HG02588 (cell line): Measurements from ENCODE around the gene LRP11.
A peak's percentile ranks its signal among the peaks of the same experiment; 100 is the strongest.
"Not testable (repeated sequence)": the region's sequence is repeated elsewhere in the genome, so short reads cannot be mapped to it uniquely, and the experiment has no call there.

Source experiments
- ATAC-seq: cut with Tn5 transposase; IDR thresholded peaks from one replicate; pipeline ENCODE4 v1.9.1; 2021; ENCODE audit warnings: mild to moderate bottlenecking, moderate library complexity; ENCODE audit not compliant: unreplicated experiment

LRP11 gene

GRCh38 chr6:149871182-149871581 is 7.0 kb upstream of the LRP11 start:
- no peak for ATAC-seq

- no peak for ATAC-seq
Measured at GRCh38 chr6:149869275-149869892, 5.2 kb upstream of the LRP11 start.

DNA sequence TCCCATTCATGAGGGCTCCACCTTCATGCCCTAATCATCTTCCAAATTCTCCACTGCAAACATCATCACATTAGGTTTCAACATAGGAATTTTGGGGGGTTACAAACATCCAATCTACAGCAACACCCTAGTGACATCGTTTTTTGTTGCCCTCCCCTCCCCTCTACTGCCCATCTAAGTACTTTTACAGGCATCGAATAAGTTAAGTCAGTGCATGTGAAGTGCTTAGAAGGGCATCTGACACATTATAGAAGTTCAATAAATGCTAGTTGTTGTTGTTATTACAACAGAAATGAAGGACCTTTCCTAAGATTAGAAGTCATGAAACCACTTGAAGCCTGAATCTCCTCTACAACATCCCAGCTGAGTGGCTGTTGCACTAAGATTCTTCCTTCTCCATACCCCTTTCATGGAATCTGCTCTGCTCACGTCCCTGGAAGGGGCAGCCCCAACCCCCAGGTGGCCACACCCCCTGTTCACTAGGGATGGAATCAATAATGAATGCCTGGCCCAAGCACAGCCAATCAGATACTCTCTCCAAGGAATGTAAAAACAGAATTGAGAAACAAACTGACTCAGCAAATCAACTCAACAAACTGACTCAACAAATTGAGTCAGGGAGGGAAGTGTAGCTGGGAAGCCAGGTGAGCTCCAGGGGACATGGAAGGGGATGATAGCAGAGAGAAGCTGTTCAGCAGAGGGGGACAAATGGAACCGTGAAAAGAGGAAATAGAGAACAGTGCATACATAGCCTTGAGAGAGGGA is 3.9 kb upstream of the LRP11 start:
- ATAC-seq = no peak

GRCh38 chr6:149864578-149865535 is 698 bp upstream of the LRP11 start:
- ATAC-seq = no peak

DNA sequence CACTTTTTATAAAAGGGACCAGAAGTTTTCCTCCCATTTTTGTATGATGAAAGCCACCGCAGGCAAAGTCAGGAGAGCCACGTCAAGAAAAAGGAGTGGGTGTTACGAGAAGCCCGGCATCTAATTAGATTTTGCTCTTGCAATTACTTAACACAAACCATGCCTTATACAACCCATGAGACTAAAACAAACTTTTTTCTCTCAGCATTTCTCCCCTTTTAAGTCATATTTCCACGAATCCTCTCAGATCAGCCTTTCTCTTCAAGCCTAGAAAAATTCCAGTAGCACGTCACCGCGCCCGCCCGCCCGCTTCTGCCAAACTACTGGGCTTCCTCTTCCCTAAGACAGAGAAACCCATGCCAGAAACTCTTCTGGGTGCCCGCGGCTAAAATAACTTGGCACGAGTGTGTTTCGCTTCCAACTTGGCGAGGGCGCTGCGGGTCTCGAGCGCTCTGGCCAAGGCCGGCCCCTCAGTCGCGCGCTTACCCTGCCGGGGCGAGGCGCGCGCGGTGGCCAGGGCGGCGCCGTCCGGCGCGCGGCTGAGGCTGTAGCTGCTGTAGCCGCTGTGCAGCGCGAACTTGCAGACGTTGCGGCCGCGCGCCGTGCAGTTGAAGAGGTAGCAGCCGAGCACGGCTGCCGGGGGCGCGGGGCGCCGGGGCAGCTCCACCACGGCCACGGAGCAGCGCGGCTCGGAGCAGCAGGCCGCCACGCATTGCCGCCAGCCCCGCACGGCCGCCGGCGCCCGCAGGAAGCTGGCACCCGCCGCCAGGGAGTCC is 1.0 kb downstream of the LRP11 start:
- peak; percentile 27 for ATAC-seq

GRCh38 chr6:149862424-149862738 is 1.8 kb downstream of the LRP11 start:
- not testable (repeated sequence) for ATAC-seq

- no peak for ATAC-seq
Measured at GRCh38 chr6:149861603-149862423, 2.3 kb downstream of the LRP11 start.

GRCh38 chr6:149860834-149861602 is 3.1 kb downstream of the LRP11 start:
- no peak for ATAC-seq

GRCh38 chr6:149860513-149860833 is 3.7 kb downstream of the LRP11 start:
- no peak for ATAC-seq

DNA sequence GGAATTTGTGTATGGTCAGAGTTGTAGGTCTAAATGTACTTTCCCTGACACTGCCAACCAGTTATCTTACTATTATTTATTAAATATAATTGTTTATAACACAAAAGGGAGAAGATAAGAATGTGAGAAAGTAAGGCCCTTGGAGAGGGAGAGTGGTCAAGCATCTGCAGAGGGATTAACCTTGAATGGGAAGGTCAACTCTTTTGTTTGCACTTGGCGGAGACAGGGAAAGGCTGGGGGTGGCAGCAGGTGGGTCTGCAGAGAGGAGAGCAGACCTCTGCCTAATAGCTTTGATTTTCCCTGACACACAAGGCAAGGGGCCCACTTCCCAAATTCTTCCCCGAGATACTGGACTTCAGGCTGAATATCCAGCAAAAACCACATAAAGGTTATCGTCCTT is 4.2 kb downstream of the LRP11 start:
- ATAC-seq = no peak

DNA sequence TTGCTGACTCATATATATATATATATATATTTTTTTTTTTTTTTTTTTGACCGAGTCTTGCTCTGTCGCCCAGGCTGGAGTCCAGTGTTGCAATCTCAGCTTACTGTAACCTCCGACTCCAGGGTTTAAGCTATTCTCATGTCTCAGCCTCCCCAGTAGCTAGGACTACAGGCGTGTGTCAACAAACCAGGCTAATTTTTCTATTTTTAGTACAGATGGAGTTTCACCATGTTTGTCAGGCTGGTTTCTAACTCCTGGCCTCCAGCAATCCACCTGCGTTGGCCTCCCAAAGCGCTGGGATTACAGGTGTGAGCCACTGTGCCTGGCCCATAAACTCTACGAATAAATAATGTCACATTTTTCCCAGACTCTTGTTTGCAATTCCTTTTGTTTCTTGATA is 4.8 kb downstream of the LRP11 start:
- no peak for ATAC-seq

DNA sequence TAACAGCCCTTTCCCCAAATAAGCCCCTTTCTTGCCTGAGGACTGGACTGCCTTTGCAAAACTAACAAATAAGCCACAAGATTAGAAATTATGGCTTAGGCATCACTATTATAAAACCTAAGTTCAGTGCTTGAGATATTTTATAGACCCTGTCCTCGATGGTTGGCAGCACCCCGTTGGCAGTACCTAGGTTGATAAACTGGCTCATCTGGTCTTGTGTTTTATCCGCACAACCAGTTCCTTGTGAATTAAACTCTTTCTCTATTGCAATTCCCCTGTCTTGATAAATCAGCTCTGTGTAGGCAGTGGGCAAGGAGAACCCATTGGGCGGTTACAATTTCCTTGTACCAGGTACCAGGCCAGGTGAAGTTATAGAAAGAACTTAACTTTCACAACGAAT is 6.6 kb downstream of the LRP11 start:
- ATAC-seq = no peak

- ATAC-seq = no peak
Measured at GRCh38 chr6:149856256-149856994, 7.7 kb downstream of the LRP11 start.

- no peak for ATAC-seq
Measured at GRCh38 chr6:149855741-149856140, 8.4 kb downstream of the LRP11 start.

- ATAC-seq = no peak
Measured at GRCh38 chr6:149855040-149855654, 9.0 kb downstream of the LRP11 start.

GRCh38 chr6:149854532-149854931 is 9.6 kb downstream of the LRP11 start:
- ATAC-seq = no peak

- not testable (repeated sequence) for ATAC-seq
Measured at GRCh38 chr6:149854017-149854416, 10.1 kb downstream of the LRP11 start.

DNA sequence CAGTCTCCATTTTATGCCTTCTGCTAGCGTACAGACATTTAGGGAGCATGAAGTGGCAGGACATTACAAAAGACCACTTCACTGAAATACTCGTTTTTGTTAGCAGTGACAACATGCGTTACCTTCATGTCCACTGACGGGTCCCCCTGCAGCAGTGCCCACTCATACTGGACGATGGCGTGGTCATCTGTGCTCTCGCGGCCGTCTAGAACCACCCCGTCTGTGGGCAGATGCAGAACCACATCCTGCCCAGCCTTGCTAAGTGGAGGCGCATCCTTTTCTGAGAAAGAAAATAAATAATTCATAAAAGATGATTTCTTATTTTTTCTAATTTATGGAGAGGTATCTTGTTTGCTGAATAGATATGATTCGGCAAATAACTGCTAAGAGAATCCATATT is 11.3 kb downstream of the LRP11 start:
- ATAC-seq = no peak
